ENCODE measurements around the gene HES1.

- TF ChIP-seq CTCF (IDR thresholded peaks at IDR 0.05) (no peak), POLR2A (IDR thresholded peaks at IDR 0.05) (no peak), POLR2AphosphoS5 (IDR thresholded peaks at IDR 0.05) (no peak)
Observed at GRCh38 chr3:194139071-194139813, 3.3 kb downstream of the HES1 start.
